ENCODE results near the gene EFS.

EFS gene

DNA sequence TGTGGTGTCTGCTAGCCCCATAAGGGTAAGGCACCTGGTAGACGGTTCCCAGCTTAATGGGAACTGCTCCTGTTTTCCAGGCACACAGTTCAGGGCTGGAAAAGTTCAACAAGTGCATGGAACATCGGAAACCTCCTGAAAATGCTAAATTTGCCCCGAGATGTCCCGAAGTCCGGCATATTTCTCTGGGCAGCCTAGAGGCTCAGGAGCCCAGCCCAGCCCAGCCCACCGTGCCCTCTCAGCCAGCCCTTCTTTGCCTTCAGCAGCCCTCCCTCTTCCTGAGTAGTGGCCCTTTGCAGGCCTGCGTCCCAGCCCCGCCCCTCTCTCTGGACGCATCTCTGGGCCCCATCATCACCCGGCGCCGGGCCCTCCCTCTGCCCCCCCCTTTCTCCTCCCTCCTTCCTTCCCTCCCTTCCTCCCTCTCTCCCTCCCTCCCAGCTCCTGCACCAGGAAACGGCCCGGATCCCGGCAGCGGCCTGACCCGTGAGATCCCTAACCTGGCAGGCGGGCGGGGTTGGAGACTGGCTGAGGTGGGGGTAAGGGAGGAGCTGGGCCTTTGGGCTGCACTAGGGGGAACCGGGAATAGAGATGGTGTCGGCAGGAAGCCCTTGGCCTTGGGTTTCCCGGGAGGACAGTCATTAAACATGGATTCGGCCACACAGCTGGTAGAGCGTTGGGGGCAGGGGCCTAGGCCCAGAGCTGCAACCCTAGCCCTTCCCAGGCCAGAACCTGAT lies 58.4 kb downstream of the EFS start, which contains the start of gene BCL2L2:
Gene BCL2L2, plus strand, starts transcription at position 422 of the 734 bp plus-strand sequence. CDS start 935 bp downstream, outside the sequence.
- DNase-seq (ENCODE audit: low read depth, low spot score) = peak; percentile 91
- in situ Hi-C loops (cut with HindIII; ENCODE audit: low sequenced_read_pairs) = no loop called here
- TF ChIP-seq, protein P1, sequence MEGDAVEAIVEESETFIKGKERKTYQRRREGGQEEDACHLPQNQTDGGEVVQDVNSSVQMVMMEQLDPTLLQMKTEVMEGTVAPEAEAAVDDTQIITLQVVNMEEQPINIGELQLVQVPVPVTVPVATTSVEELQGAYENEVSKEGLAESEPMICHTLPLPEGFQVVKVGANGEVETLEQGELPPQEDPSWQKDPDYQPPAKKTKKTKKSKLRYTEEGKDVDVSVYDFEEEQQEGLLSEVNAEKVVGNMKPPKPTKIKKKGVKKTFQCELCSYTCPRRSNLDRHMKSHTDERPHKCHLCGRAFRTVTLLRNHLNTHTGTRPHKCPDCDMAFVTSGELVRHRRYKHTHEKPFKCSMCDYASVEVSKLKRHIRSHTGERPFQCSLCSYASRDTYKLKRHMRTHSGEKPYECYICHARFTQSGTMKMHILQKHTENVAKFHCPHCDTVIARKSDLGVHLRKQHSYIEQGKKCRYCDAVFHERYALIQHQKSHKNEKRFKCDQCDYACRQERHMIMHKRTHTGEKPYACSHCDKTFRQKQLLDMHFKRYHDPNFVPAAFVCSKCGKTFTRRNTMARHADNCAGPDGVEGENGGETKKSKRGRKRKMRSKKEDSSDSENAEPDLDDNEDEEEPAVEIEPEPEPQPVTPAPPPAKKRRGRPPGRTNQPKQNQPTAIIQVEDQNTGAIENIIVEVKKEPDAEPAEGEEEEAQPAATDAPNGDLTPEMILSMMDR (IDR thresholded peaks at IDR 0.05; ENCODE audit: low read depth, low read length) = no peak
- peak within 1 kb of the TSS; percentile 95 for H3K4me3 ChIP-seq (ENCODE audit: low read depth, low read length)
